ENCODE results near the gene AKAP6.
"Not testable (repeated sequence)": the region's sequence is repeated elsewhere in the genome, so short reads cannot be mapped to it uniquely, and the experiment has no call there.

AKAP6 gene

DNA sequence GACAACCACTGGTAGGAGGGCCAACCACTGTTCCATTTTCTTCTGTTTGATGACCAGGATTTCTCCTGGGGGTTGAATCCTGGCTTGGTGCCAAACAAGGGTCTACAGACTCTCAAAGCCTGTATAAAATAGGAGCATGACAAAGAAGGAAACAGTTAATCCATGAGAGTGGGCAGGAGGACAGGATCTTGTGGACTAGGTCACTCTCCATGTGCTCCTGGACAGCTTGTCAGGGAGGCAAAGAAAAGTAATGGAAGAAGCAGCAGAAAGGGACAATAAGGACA is 243.7 kb downstream of the AKAP6 start:
- DNase-seq (ENCODE audit: low read depth) = no peak
- H3K4me3 ChIP-seq (ENCODE audit: low read length) = no peak overlapping the region
- TF ChIP-seq, protein P1, sequence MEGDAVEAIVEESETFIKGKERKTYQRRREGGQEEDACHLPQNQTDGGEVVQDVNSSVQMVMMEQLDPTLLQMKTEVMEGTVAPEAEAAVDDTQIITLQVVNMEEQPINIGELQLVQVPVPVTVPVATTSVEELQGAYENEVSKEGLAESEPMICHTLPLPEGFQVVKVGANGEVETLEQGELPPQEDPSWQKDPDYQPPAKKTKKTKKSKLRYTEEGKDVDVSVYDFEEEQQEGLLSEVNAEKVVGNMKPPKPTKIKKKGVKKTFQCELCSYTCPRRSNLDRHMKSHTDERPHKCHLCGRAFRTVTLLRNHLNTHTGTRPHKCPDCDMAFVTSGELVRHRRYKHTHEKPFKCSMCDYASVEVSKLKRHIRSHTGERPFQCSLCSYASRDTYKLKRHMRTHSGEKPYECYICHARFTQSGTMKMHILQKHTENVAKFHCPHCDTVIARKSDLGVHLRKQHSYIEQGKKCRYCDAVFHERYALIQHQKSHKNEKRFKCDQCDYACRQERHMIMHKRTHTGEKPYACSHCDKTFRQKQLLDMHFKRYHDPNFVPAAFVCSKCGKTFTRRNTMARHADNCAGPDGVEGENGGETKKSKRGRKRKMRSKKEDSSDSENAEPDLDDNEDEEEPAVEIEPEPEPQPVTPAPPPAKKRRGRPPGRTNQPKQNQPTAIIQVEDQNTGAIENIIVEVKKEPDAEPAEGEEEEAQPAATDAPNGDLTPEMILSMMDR (conservative IDR thresholded peaks at IDR 0.05; ENCODE audit: low read length) = no peak

DNA sequence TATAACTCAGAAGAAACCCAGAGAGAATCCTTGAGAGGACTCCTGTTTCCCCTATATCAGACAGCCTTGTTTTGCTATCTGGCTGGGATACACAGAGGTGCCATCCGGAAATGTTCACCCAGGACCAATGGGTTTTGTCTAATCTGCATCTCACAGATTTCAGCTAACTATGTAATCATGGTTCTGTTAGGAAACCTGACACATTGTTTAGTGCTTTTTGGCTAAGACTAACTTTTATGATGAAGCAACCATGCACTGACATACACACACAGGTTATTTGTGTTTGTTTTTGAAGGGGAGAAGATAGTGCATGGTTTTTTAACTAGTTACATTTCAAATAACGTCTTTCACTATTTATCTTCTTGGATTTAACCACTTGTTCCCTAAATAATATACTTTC is 245.2 kb downstream of the AKAP6 start:
- DNase-seq (ENCODE audit: low read depth) = no peak
- H3K4me3 ChIP-seq (ENCODE audit: low read length) = no peak overlapping the region
- TF ChIP-seq, protein P1 (conservative IDR thresholded peaks at IDR 0.05; ENCODE audit: low read length) = no peak

DNA sequence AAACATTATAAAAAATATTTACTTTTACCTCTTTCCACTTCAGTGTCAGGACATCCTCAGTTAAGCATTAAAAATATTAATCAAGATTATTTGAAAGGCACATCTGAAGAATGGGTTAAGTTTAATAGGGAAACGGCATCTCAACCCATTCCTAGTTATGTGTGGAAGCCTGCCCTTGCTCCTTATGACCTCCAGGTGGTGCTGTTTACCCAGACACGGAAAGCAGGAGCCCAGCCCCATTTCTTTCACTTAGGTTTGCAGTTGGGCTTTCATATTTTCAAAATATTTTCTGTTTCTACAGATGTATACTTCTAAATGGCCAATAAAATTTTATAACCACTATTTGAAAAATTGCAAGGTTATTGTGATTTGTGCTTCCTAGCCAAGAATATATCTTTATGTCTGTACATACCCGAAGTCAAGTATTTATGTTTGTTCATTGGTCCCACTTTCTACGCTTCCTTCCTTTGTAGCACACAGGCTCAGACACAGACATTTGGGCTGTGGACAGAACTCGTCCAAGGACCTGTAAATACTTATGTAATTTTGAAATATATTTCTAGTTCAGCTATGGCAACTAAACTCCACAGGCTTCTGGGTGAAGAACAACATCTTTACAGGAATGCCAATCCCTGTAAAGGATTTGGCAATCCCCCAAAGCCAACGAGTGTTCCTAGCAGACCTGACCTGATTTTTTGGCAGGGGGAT is 247.1 kb downstream of the AKAP6 start:
- peak; percentile 68 for DNase-seq (ENCODE audit: low read depth)
- TF ChIP-seq, protein P1 (conservative IDR thresholded peaks at IDR 0.05; ENCODE audit: low read length) = peak; percentile 98
- no peak overlapping the region for H3K4me3 ChIP-seq (ENCODE audit: low read length)

- DNase-seq (ENCODE audit: low read depth) = no peak
- TF ChIP-seq, protein P1 (conservative IDR thresholded peaks at IDR 0.05; ENCODE audit: low read length) = no peak
- H3K4me3 ChIP-seq (ENCODE audit: low read length) = no peak overlapping the region
These were observed 247.9 kb downstream of the AKAP6 start for GRCh38 chr14:32576977-32577376.

DNA sequence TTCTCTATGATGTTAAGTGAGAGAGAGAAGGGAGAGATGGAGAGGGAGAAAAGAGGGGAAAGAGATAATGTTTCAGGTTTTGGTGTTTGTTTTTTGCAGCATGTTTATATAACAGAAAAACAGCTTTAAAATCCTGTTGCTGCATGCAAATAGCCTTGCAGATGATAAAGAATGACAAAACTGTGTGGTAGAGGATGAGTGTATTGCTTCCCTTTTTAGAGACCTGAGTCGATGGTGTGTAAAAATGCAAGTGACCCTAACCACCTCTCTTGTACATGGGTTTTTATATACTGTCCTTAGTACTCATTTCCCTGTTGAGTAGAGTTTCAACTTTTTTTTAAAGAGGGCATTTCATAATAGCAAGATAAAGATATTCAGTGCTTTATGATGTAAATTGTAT is 249.1 kb downstream of the AKAP6 start:
- H3K4me3 ChIP-seq (ENCODE audit: low read length) = no peak overlapping the region
- DNase-seq (ENCODE audit: low read depth) = no peak
- TF ChIP-seq, protein P1 (conservative IDR thresholded peaks at IDR 0.05; ENCODE audit: low read length) = no peak

DNA sequence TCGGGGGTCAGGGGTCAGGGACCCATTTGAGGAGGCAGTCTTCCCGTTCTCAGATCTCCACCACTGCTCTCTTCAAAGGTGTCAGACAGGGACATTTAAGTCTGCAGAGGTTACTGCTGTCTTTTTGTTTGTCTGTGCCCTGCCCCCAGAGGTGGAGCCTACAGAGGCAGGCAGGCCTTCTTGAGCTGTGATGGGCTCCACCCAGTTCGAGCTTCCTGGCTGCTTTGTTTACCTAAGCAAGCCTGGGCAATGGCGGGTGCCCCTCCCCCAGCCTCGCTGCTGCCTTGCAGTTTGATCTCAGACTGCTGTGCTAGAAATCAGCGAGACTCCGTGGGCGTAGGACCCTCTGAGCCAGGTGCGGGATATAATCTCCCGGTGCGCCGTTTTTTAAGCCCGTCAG is 254.3 kb downstream of the AKAP6 start:
- DNase-seq (ENCODE audit: low read depth); H3K4me3 ChIP-seq (ENCODE audit: low read length): not testable (repeated sequence)

DNA sequence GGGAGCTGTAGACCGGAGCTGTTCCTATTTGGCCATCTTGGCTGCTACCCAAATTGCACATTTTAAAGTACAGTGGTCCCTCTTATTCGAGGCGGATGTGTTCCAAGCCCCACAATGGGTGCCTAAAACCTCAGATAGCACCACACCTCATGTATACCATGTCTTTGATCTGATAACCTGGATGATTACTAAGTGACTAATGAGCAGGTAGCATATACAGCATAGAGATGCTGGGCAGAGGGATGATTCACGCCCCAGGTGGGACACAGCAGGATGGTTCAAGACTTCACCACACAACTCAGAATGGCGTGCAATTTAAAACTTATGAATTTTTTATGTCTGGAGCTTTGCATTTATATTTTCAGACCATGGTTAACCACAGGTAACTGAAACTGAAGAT is 255.0 kb downstream of the AKAP6 start:
- DNase-seq (ENCODE audit: low read depth) = no peak
- no peak overlapping the region for H3K4me3 ChIP-seq (ENCODE audit: low read length)
- TF ChIP-seq, protein P1 (conservative IDR thresholded peaks at IDR 0.05; ENCODE audit: low read length) = no peak

GRCh38 chr14:32587461-32587860 is 258.4 kb downstream of the AKAP6 start:
- TF ChIP-seq, protein P1 (conservative IDR thresholded peaks at IDR 0.05; ENCODE audit: low read length) = no peak
- no peak for DNase-seq (ENCODE audit: low read depth)
- H3K4me3 ChIP-seq (ENCODE audit: low read length) = no peak overlapping the region
